CD4-positive, alpha-beta T cell treated with Interleukin-12 subunit alpha and Interleukin-12 subunit beta, for 1 hour (primary cell): ENCODE results near the gene GALNT18.

Experiments
- DNase-seq: peaks from one replicate; pipeline ENCODE4 v3.0.0-alpha.2; 2020

The GALNT18 gene

DNA sequence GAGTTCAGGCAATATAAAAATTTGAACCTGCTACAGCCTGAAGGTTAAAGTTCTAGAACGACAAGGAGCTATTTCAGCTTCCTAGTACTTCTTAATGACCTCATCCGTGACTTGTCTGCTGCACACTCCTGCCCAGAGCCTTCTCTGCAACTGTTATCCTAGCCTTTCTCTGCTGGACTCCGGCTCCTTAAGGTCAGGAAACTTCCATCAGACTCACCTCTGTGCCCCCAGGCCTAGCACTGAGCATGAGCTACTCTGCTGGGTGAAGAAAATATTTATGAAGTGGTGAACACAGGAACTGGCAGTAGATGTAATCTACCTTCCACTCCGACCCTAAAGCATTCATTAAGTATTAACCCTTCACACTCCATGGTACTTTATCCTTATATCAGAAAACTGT is 287.2 kb downstream of the GALNT18 start:
- no peak for DNase-seq

- no peak for DNase-seq
These were observed 289.6 kb downstream of the GALNT18 start for GRCh38 chr11:11332141-11332710.

DNA sequence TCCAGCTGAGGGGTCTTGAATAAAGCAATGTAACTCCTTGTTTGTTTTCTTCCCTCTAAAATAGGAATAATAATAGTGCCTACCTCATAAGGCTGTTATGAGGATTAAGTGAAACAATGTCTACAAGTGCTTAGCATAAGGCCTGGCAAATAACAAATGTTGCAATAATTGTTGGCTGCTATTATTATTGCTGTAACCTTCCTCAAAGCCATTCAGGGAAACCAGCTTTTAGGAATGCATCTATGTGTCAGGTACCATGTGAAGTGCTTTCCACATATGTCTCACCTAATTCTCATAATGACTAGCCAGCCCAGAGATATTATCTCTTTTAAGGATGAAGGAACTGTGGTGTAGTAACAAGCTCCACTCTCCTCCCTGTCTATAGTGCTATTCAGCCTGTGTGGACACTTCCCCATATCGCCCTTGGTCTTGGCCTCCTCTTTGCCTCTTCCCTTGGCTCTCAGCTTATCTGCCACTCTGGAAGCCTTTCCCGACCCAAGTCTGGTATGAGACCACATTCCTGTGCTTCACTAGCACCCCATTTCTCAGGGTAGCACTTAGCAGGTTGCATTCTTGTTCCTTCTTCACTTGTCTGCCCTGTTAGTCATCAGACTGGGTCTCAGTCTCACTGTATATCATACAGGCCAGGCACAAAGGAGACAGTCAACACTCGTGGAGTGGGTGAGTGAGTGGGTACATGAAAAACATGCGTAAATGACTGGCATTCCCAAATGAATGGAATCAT is 292.6 kb downstream of the GALNT18 start:
- DNase-seq, result no peak

DNA sequence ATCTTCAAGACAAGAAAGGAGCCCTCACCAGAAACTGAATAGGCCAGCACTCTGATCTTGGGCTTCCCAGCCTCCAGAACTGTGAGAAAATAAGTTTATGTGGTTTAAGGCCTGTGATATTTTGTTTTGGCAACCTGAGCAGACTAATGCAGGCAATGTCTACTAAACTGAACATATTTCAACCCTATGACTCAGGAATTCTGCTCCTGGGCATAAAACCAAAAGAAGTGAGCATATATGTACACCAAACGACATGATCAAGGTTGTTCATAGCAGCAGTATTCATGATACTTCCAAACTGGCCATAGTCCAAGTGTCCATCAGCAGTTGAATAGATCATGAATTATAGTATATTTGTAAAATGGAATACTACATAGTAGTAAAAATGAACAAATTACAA is 297.7 kb downstream of the GALNT18 start:
- DNase-seq, result no peak

DNA sequence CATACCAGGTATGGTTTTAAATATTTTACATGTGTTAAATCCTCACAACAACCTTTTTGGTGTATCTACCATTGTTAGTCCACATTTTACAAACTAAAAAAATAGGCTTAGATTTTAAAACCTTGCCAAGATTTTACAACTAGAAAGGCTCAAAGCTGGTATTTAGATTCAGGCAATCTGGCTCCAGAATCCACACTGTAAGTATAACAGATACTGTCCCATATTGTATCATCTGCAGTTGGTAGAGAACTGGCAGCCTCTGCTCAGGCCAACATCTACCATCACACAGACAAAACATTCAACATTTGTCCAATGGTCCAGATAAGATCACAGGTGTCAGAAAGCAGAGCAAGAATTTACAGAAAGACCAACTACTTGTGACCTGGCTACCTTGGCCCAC is 299.7 kb downstream of the GALNT18 start:
- DNase-seq, result no peak

DNA sequence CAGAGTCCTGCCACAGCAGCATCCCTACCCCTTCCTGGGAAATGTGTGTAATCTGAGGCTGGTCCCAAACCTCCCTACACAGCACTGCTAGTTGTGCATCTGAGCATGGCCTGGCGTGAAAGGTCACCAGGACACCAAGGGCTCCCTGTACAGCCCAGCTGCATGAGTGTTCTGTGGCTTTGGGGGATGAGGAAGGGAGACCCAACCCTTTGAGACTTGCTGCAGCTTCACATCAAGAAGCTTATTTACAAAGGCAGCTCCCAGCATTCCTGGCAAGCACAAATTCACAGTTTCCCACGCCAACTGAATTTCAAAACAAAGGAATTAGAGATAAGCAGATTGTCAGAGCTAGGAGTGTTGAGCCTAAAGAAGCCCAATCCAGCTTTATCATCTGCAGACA is 301.0 kb downstream of the GALNT18 start:
- no peak for DNase-seq

DNA sequence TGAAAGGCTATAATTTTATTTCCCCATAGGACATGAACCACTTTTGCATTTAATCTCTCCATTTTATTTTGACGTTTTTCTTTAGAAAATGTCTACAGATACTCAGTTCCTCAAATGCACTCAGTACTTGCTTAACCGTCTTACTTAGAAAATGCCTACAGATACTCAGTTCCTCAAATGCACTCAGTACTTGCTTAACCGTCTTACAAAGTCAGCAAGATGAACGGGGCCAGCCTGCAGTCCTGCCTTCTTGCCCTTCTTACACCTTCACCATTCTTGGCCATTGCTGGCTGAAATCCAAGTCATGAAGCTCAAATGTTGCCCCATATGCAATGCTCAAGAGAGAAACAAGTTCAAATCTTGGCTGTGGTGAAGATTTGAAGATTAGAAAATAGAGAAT is 302.8 kb downstream of the GALNT18 start:
- DNase-seq, result no peak

GRCh38 chr11:11318461-11318860 is 303.3 kb downstream of the GALNT18 start:
- no peak for DNase-seq

GRCh38 chr11:11316651-11317230 is 305.1 kb downstream of the GALNT18 start:
- DNase-seq, result no peak

- DNase-seq, result no peak
These were observed 307.7 kb downstream of the GALNT18 start for GRCh38 chr11:11313902-11314692.

DNA sequence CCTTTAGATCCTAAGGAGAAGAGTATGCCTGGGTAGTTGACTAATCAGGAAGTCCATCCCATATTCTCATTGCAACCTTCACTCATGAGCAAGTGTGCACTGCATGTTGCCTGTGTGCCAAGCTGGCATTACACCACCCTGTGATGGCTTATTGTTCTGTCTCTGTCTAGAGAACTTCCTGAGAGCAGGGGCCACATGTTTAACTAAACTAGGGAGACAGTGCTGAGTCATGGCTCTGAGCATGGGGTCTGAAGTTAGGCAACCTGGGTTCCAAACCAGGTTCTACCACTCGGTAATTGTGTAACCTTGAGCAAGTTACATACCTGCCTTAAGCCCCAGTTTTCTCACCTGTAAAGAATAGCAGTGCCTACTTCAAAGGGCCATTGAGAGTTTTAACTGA is 308.4 kb downstream of the GALNT18 start:
- DNase-seq, result no peak

- no peak for DNase-seq
These were observed 309.1 kb downstream of the GALNT18 start for GRCh38 chr11:11312738-11313137.

- no peak for DNase-seq
These were observed 310.6 kb downstream of the GALNT18 start for GRCh38 chr11:11311169-11311568.

DNA sequence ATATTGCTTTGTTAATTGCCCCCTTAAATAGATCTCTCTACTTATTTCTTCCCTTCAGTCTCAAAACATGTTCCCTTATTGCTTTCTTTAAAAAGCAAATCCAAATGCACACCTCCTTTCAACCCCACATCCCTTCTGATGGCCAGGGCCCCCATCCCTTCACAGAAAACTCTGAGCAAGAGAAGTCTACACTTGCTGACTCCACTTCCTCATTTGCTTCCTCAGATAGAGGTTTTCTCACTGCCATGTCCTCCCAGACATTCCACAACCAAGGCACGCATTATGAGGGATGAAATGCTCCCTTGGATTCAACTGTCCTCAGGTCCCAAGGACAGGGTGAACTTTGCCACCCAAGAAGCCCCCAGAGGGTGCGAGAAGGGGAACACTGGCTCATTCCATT is 311.9 kb downstream of the GALNT18 start:
- no peak for DNase-seq

DNA sequence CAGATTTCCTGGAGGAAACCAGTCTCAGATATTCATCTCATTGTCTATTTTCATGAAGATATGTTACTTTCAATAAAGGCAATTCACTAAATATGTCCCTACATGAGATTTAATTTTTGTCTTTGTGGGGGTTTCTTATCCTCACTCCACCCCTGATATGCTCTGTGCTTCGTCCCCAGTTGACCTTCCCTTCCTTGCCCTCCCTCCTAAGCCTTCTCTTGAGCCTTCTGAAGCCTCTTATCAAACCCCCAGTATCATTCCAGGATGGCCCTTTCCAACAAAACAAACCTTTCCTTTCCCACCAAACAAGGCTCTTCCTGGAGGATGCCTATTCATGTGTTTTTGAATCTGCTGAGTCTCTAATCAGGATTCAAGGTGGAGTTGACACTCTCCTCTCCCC is 313.6 kb downstream of the GALNT18 start:
- no peak for DNase-seq

GRCh38 chr11:11306855-11307254 is 314.9 kb downstream of the GALNT18 start:
- DNase-seq, result no peak

GRCh38 chr11:11304550-11304949 is 317.3 kb downstream of the GALNT18 start:
- no peak for DNase-seq

GRCh38 chr11:11302565-11302964 is 319.2 kb downstream of the GALNT18 start:
- no peak for DNase-seq

- no peak for DNase-seq
These were observed 320.6 kb downstream of the GALNT18 start for GRCh38 chr11:11301212-11301611.

DNA sequence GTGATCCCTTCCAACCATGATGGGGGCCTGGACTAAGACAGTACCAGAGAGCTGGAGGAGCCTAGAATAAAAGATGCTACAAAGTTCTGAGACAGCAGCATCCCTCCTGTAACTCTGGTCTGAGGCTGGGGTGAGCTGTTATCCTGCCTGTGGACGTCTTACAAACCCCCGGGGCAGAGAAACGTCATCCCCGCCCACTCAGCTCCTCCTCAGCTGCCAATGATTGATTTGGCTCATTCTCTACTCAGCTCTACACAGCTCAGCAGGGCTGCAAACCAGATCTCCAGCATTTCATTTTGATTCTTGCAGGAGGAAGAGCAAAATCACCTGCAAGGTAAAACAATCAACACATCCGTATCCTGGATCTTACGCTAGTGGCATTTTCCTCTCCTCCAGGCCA is 324.2 kb downstream of the GALNT18 start:
- DNase-seq, result no peak

- no peak for DNase-seq
These were observed 325.4 kb downstream of the GALNT18 start for GRCh38 chr11:11296434-11296833.

DNA sequence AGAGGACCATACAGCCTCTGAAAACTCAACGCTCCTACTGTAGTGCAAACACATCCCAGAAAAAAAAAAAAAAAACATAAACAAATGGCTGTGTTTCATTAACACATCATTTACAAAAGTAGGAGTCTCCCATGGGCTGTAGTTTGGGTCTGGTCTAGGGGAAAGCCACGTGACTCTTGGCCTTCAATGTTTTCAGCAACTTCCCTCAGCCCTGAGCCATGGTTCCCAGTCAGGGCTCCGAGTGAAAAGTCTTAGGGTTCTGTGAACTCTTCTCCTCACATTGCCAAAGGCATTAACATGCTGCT is 327.3 kb downstream of the GALNT18 start:
- DNase-seq, result no peak

DNA sequence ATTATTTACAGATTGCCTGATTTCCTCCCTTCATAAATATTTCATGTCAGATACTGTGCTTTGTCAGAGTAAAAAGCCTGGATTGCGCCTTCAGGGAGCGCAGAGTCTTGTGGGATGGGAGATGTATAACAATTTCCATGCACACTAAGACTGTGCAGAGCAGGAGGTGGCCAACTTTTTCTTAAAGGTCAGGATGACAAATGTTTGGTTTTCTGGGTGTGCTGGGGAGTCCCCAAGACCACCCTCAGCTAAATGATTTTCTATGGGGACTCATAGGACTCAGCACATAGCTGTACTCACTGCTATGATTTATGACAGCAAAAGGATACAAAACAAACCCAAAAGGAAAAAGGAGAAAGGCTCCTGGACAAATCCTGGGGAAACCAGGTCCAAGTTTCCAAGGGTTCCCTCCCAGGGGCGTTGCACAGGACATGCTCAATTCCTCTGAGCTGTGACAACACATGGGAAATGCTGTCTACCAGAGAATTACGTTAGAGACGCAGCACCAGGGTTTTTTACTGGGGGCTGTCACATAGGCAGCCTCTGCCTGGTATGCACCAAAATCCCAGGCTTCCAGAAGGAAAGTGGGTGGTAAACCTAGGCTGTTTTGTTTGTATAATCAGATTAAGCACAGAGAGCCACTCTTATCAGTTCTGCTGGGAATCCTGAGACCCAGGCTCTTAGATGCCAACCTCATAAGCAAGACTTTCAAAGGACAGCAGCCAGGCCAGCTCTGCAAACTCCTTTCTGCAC is 327.8 kb downstream of the GALNT18 start:
- DNase-seq, result no peak
